Stimulated activated CD4-positive, alpha-beta T cell treated with anti-CD3 and anti-CD28 coated beads, Interleukin-2, amount 100 ng/mL, for 4 hours (primary cell): ENCODE measurements around the gene STARD3.

Source experiments
- DNase-seq: peaks from one replicate; pipeline ENCODE4 v3.0.0-alpha.2; 2020; ENCODE audit warnings: low read depth

STARD3 gene

DNA sequence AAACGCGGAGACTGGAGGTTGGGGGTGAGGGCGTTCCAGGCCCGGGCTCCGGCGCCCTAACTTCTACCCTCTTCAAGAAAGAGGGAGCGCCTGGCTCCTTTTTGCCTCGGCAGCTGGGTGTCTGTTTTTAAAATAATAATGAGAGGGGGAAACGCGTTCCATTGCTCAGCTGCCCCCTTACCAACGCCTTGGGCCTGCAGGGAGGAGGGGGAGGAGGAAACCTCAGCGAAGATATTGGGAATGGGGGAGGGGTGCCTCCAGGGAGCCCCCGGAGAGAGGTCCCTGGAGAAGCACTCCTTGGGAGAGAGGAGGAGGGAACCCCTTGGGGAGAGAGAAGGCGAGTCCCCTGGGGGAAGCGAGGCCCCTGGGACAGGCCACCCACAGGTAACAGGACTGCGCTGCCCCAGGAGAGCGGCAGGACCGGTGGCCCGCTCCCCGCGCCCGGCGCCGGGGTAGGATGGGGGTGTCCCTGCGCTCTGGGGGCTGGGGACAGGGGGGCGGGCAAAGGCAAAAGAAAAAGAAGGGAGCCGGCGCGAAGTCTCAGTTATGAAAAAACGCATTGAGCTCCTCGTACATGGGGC lies 31.9 kb upstream of the STARD3 start:
- DNase-seq = no peak

DNA sequence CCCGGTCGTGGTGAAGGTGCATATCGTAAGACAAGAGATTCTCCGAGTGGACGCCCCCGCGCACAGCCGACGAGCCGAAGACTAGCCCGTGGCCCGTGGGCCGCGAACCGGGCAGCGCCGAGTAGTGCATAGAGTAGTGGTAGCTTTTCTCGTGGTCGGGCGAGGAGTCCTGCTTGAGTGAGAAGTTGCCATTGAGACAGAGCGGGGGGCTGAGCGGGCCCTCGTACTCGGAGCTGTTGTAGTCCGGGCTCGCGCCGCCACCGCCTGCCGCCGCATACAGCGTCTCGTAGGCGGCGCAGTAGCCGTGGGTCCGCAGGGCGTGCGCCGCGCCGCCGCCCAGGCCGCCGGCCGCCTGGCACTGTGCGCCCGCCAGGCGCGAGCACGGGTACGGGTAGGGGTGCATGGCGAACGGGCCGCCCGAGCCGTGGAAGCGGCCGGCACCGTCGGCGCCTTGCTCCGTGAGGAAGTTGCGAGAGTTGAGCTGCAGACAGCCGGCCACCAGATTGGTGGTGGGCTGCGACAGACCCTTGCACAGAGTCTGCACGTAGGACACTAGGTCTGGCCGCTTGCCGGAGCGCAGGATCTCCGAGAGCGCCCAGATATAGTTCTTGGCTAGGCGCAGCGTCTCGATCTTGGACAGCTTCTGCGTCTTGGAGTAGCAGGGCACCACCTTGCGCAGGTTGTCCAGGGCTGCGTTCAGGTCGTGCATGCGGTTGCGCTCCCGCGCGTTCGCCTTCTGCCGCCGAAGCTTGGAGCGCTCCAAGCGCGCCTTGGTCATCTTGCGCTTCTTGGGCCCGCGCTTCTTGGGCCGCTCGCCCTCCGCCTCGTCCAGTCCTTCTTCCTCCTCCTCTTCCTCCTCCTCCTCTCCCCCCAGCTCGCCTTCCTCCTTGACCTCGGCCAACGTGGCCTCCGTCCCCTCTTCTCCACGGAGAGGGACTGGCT lies 31.2 kb upstream of the STARD3 start:
- no peak for DNase-seq

DNA sequence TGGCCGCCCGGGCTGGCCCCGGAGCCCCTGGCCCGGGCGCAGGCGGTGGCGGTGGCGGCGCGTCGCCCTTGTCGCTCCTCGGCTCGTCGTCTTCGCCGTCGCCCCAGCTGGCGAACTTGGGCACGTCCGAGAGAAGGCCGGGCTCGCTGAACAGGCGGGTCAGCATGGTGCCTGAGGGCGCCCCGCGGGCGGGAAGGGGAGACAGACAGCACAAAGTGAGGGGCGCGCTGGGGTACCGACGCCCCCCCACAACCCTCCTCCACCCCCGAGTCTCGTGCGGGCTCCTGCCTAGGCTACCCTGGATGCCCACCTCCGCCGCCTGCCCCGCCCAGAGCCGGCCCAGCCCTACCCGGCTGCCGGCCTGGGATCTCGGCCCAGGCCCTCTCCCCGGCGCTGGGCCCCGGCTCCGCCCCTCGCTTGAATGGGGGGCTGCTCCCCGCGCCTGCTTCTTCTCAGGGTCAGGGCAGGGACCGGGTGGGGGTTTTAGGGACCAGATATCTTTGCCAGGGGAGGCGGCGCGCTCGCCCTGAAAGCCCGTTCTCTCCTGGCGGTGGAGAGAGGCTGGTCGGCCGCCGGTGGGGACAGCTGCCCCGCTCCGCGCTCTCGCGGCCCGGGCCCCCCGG lies 30.4 kb upstream of the STARD3 start:
- DNase-seq = no peak

DNA sequence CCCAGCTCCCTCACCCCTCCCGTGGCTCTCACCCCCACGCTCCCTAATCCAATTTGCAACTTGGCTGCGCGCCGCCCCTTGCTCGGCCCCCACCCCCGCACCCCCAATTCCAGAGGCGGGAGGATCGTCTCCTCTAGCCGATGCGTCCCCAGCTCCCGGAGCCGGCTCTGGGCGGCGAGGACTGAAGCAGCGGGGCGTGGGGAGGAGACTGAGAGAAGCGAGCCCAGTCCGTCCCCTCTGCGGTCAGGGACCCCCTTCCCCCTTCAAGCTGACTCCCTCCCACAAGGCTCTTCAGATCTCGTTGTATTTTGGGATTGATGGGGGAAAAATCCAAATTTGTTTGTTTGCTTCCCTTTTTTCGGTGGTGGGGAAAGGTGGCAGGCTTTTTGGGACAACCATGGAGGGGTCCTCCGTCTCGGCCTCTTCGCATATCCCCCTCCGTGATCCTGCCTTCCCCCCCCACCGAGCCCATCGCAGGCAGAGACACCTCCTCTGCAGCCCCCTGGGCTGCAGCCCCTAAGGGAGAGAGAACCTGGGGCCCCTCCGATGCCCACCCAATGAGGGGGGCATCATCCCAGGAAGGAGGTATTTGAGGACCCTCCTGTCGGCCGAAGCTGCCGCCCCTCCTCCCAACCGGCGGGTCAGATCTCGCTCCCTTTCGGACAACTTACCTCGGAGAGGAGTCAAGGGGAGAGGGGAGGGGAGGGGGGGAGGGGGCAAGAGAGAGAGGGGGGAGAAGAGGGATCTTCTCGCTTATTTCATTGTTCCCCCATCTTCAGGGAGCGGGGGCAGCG lies 29.7 kb upstream of the STARD3 start:
- no peak for DNase-seq

DNA sequence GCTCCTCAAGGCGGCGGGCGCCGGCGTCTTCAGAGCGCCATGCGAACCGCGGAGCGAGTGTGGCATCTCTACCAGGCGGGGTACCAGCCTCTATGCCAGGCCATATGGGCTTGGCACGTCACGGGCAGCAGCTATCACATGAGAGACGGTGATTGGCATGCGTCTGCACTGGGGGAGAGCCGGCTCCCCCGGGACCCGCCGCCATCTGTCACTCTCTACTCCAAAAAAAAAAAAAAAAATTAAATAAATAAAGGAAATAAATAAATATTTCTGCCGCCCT lies 29.2 kb upstream of the STARD3 start, which contains the start of gene NEUROD2:
TSS of gene NEUROD2 (minus strand) at position 70 of the 280 bp plus-strand sequence. CDS start 1,321 bp downstream, outside the sequence.
- DNase-seq = no peak

DNA sequence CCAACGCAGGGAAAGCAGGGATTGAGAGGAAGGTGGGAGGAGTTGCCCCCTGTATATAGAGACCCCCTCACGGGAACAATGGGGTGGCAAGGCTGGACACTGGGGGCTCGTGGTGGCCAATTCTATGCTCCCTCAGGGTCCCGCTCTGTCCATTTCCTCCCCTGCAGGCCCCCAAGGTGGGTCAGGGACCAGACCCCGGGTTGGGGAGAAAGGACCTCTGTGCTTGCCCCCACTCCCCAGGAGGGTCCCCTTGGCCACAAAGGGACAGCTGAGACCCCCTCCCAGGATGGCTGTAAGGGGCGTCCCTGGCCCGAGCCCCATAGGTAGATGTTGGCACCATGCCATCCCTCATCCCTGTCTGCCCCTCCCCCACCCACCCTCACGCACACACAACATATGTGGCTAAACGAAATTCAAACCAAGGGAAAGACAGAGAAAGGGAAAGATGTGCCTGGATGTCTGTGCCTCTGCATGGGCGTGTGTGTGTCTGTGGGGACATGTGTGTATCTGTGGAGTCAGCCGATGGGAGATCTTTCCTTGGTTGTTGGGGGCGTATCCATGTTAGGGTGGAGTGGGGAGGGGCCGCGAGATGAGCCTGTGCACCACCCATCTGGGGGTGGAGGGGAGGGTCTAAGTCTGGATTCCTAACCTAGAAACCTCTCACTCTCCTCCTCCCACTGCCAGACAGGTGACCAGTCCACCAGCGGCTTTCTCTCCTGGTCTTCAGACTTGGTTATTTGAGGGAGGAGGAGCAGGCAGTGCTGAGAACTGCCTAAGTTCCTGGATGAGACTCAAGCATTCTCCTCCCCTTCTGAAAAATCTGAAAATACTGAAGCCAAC lies 28.6 kb upstream of the STARD3 start:
- DNase-seq = no peak

DNA sequence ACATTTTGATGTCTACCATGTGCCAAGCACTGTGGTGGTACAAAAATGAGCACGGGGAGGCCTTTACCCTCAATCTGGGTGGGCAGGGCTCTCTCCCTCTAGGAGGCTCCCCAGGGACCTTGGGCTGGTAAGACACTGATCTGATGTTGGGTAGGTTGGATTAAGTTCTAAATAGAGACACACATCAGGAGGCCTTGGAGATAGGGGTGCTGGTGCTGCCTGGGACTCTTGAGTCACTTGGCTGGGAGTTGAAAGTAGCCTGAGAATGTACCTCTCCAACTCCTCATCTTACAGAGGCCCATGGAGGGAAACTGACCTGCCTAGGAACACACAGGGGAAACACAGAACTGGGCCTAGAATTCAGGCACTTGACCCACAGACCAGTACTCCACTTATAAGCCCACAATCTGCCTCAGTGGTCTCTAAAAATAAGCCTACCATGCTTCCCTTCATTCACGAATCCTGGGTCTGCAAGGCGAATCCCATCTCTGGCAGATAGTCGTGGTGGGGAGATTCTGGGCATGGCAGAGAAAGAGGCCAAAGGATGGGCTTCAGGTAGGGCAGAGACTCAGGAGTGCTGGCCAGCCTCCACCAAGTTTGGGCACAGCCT lies 27.4 kb upstream of the STARD3 start:
- no peak for DNase-seq

DNA sequence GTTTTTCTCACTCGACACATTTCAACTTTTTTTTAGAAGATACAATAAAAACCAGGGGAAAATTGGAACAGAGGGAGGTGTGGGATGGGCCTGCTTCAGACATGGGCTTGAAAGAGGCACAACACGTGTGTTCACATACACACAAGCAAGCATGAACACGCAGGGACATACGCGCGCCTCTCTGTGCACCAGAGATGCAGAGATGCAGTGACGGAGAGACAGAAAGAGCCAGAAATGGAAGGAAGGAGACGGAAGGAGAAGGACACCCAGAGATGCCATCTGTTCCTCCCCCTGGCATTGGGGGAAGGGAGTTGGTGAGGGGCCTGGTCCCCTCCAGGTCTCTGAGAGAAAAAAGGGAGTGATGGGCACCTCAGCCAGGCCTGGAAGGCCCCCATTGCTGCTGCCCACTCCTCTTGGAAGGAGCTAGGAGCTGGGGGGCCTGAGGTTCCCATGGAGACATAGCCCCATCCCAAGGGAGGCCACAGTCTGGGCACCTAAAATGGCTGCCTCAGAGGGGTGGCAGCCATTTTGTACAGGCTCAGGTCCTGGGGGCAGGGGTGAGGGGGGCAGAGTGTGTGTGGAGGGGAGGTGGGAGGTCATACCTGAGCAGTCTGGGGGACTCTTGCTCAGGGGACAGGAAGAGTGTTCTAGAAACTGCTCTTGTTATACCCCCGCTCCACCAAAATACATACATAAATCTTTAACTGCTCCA lies 25.4 kb upstream of the STARD3 start:
- DNase-seq = no peak

DNA sequence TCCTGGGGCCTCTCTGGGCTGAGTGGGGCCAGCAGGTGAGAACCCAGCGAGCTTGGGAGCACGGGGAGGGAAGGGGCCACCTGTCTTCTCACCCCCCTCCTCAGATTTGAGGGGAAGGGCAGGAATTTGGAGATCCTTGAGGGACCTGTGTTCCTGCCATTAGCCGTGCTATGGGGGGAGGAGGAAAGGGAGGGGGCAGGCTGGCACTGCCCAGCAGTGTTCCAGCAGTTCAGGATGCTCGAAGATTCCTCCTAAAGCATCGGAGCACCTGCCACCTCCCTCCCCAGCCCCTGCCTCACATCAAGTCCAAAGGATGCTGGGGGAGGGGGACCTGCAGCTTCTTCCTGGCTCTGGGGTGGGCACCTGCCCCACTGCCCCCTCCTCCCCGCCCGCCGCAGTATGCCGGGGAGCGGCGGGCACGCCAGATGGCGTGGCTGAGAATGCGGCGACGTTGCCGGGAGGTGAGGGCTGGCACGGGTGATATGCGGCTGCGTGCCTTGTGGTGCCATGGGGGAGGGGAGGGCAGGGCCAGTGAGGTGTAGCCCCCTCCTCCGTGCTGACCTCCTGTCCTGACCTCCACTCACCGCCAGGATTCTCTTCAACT lies 24.6 kb upstream of the STARD3 start:
- no peak for DNase-seq

DNA sequence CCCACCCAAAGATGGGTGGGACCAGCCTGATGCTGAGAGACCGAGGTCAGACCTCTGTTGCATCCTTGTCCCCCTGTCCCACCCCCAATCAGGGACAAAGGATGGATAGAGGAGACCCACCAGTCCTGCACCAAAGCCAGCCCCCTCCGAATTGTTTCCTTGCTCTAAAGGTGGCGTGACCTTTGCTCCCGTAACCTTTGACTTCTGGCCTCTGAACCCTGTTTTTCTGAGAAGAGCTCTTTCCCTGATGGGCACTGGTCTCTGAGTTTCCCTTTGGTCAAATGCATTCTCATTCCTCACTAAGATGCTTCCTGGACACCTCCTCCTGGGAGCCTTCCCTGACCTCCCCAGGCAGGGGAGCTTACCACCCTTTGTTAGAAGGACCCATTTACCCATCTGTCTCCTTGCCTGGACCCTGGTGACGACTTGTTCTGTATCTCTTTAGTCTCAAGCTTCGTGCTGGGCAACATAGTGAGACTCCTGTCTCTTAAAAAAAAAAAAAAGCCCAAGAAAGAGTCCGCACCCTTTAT lies 23.9 kb upstream of the STARD3 start:
- no peak for DNase-seq

DNA sequence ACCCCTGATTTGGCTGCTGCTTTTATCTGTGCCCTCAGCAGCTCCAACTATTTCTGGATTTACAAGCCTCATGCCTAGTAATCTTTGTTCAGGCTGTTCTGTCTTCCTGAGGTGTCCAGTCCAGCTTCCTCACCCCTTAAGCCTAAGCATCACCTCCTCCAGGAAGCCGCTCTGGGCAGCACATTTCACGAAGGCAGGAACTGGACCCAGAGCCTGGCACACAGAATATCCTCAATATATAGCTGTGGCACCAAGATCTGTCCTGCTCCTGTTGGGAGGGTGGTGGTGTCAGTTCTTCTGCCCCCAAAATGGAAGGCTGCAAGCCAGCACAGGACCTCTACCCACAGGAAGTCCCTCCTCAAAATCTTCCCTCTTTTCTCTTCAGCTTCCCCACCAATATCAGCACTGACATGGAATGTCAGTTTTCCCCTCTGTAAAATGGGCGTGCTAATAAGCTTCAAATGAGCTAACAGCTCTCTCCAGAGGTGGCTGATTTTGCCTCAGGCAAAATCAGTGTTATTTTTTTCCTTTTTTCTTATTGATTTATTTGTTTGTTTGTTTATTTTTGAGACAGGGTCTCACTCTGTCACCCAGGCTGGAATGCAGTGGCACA lies 22.3 kb upstream of the STARD3 start:
- no peak for DNase-seq

DNA sequence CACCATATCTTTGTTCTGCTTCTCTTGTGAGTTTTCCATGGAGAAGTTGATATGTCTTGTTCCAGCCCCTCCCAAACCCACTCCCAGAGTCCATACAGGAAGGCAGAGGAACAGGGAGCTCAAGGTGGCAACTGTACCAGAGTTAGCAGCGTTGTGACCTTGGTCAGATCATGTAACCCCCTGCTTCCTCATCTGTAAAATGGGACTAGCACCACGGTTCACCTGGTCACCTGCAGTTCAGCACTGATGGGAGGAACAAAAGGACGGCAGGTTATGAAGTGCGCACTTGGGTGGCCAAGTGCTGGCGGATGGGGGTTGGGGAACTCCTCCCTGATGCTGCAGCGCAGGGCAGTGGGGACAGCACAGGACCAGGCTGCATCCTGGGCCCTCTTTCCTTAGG lies 21.5 kb upstream of the STARD3 start:
- DNase-seq = no peak

DNA sequence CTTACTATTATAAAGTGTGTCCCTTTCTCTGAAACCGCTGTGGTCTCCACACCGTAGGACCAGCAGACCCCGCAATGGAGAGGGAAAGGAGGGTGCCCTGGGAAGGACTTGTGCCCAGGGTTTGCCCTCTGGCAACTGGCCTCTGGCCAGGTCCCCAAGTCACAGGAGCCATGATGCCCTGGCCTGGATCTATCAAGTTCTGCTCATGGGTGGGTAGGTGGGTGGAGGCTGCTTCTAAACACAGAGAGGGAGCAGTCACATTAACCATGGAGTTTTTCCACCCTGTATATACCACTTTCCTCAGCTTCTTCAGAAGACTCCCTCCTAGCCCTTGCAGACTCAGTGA lies 19.9 kb upstream of the STARD3 start:
- DNase-seq = no peak

DNA sequence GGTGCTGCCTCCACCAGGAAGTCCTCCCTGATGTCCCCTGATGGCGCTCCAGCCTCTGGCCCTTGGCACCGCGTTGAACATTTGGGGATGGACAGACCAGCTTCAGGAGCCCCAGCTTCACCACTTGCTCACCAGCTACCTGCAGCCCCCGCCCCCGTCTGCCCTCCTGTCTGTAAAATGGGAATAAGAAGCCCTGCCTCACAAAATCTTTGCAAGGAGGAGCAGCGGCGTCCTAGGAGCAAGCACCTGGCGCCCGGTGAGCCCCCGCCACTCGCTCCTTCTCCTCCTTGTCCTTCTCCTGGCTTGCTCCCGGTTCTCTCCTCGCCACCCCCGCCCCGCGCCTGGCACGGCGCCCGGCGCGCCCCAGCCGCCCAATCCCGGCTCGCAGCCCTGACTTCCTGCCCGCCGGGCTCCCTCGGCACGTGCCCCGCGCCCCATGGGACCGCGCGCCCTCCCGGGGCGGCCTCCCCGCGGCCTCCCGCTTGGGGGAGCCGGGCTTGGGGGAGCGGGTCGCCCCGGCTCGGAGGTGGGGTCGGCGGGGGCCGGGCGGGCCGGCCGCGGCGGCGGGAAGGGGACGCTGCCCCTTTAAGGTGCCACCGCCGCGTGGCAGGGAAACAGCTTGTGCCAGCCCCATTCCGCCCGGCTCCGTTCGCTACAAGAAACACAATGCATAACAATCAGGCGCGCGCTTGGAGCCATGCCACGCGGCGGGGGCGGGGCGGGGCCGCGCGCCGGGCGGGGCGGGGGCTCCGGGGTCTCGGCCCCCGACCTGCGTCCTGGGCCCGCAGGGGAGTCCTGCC lies 19.3 kb upstream of the STARD3 start:
- no peak for DNase-seq

DNA sequence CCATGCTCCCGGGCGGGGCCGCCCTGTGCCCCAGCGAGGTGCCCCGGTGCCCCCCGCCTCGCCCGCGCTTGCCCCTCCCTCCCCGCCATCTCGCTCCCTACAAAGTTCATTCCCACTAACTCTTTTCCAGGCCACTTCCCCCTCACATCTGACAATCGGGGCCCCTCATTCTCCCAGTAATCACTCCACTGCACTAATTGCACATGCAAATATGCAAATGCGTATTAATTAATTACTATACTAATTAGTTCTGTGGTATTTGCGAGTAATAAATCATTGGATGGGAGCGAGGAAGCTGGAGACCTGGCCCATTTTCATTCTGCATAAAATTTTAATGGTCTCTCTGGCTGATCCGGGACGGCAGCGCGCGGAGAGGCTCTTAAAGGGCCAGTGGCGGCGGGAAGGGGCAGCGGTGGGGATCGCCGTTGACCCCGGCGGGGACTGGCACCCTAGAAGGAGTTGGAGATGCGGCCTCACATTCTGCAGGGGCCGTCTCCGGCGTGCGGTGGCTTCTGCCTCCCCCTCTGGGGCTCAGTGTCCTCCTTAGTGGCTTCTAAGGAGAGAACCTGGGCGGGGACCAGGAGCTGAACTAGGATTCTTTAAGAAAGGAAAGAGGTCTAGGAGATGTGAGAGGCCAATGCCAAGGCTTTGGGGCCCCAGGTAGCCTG lies 18.6 kb upstream of the STARD3 start:
- DNase-seq = no peak

DNA sequence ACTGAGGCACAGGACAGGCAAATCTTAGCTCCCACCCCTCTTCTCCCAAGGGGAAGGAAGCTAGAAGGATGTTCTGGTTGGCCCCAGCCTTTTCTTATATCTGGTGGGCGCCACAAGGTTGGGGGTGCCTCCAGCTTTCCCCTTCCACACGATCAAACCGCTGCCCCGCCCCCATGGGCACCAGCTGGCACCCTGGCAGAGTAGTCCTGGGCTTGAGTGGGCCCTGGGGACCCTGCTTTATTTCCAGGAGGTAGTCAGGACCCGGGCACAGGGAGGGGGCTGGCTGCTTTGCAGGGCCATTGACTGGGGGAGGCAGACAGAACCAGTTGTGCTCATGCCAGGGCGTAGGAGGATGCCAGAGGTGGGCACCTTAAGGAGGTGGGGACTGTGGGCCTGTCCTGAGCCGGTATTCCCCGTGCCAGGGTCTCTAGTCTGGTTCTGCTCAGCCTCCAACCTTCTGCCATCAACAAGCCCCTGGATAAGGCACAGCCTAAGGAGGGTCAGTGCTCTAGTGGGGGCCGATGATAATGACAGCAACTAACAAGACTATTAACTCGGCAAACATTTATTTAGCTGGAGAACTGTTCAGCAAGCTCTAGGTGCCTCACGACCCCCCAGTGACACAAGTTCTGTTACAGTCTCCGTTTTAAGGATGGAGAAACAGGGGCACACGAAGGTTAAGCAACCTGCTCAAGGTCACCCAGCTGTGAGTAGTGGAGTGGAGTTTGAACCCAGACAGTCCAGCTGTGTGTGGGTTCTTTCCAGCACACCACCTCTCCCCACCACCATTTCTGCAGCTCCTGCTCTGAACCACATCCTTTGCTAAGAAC lies 17.8 kb upstream of the STARD3 start:
- DNase-seq = no peak

DNA sequence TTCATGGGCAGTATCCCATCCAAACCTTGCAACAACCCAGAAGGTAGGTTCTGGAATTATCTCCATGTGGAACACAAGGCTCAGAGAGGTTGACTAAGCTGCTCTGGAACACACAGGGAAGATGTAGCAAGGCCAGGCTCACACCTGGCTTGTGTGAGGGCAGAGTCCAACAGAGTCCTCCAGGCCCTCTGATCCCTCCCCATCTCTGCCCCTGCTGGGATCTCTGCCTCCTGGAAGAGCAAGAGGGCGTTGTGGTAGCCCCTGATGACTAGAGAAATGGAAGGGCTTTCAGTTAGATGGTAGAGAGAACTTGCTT lies 17.2 kb upstream of the STARD3 start:
- no peak for DNase-seq
